Spleen (tissue), 7 donors: Measurements from ENCODE around the gene IL1RL1.

ENCODE experiments used
- CTCF ChIP-seq, 11 experiments: fragments of 200-600 bp in 7 of 11; fragments of 450-650 bp in 4 of 11; sonication (generic) in 4 of 11; IDR thresholded peaks in 8 of 11; conservative IDR thresholded peaks in 3 of 11; 1 replicate in 7 of 11; 2 replicates in 4 of 11; pipeline versions ENCODE4 v1.4.0 to v1.8.0; 2016 to 2021; ENCODE audit warnings: antibody characterized with exemption in 11 of 11, inconsistent platforms in 4 of 11, mild to moderate bottlenecking in 1 of 11
- POLR2A ChIP-seq, 3 donors: fragments of 450-650 bp; IDR thresholded peaks; one replicate each; pipeline ENCODE4 v1.5.1; 2017; ENCODE audit warnings: antibody characterized with exemption in 3 of 3, mild to moderate bottlenecking in 1 of 3
- POLR2AphosphoS5 ChIP-seq, 3 donors: sonication (generic); formaldehyde crosslinking; IDR thresholded peaks; one replicate each; pipeline ENCODE4 v1.5.1; 2017; ENCODE audit warnings: antibody characterized with exemption in 3 of 3
- donor health status: DM: no; HTN: no; CAD: no; lungs with moderate emphysema.
- donor health status: DM: no; HTN: no; CAD: no.
- donor health status: DM: no; HTN: no; CAD: no.

- TF ChIP-seq CTCF (IDR thresholded peaks at IDR 0.05 in 8 of 11, conservative IDR thresholded peaks at IDR 0.05 in 3 of 11) = no peak
- TF ChIP-seq POLR2A (IDR thresholded peaks at IDR 0.05) = no peak
- TF ChIP-seq POLR2AphosphoS5 (IDR thresholded peaks at IDR 0.05) = no peak
Measured at GRCh38 chr2:102291319-102292075, 19.9 kb upstream of the IL1RL1 start.
